NCI-H460 (cell line): Measurements from ENCODE around the gene THOC5. TPM values are rescaled to one million over a fixed set of nuclear protein-coding genes. Genes with fewer than 3 reads are reported as not detected.
A peak's percentile ranks its signal among the peaks of the same experiment; 100 is the strongest.
"Not testable (repeated sequence)": the region's sequence is repeated elsewhere in the genome, so short reads cannot be mapped to it uniquely, and the experiment has no call there.

Experiments used
- DNase-seq: peaks from one replicate; pipeline ENCODE4 v3.0.0-alpha.2; 2016; ENCODE audit warnings: low read depth; ENCODE audit errors: extremely low read depth
- total RNA-seq: library from RNA; depleted of rRNA; stranded (reverse); fragments of >200 nt; shearing (Covaris generic); gene quantifications from 2 replicates; pipeline ENCODE4 v1.2.3, GENCODE V29; 2014

Gene THOC5
- total RNA-seq, 1 experiment from 2014 or later = 55.2 TPM

DNA sequence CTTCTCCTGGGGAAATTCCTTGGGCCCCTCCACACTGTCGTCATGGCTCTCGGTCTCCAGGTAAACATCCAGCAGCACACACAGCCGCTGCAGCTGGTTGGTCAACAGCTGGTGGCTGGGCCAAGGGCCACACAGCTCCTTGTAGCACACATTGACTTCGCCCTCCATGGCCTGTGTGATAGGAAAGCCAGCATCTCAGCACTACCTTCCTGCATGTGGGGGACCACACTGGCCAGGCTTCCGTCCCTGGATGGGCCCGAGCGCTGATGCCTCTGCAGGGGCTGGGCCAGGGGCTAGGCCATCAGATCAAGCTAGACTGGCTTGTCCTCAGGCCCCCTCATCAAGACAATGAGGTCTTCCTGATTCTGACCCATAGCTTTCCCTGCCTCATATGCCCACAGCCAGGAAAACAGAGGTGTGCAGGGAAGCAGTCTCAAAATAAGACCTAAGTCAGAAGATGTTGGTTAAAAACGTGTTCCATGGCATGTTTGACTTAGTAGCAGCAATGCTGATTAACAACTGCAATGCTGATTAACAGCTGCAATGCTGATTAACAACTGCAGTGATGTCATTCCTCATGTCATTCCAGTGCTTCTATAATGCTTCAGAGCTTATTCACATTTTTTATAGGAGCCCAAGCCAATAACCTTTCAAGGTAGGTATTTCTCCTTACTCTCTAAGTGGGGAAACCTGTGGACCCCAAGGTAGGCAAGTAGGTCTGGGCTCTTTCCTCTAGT lies 42.3 kb downstream of the THOC5 start:
- DNase-seq = no peak

GRCh38 chr22:29510542-29510941 lies 43.0 kb downstream of the THOC5 start:
- DNase-seq = no peak

- no peak for DNase-seq
These were observed 43.7 kb downstream of the THOC5 start for GRCh38 chr22:29509815-29510214.

DNA sequence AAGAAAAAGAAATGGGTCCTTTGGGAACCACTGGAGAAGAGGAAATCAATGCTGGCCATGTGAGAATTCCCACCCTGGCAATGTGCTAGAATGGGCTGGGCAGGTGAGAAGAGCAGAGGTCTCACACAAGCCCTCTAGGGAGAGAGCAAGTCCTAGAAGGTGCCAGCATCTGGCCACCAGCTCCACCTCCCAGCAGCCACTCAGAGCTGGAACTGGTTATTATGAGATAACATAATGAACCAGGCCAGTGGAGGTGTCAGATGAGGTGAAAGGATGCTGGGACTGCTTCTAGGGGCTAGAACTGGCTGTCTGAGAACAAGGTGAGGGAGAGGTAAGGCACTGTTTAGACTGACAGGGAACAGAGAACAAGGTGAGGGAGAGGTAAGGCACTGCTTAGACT lies 44.3 kb downstream of the THOC5 start:
- no peak for DNase-seq

DNA sequence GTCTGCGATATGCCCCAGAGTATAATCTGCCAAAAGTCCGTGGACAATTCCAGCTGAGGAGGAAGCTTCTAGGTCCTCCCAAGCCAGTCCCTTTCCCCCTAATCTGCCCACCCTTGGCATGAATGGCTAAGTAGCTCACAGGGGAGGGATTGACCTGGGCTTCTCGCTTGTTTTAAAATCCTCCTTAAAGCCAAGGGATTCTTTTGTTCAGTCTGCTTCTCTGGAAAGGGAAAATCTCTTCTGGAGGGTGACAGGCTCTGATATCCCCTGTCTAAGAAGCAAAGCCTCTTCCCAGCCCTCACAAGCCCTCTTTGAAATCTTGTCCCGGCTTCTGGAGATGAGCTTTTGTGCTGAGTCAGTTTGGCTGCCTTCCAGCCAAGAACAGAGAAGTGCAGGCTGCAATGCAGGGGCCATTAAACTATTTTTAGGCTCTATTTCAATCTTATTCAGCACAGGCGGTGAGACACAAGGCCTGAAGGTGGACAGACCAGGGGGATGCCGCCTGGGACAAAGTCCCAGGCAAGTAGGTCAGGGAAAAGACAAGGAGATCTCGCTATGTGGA lies 49.7 kb downstream of the THOC5 start:
- peak; percentile 34 for DNase-seq

GRCh38 chr22:29499852-29500251 lies 53.7 kb downstream of the THOC5 start:
- no peak for DNase-seq

GRCh38 chr22:29493636-29494035 lies 59.9 kb downstream of the THOC5 start:
- no peak for DNase-seq

- DNase-seq = no peak
These were observed 62.5 kb downstream of the THOC5 start for GRCh38 chr22:29491012-29491411.

DNA sequence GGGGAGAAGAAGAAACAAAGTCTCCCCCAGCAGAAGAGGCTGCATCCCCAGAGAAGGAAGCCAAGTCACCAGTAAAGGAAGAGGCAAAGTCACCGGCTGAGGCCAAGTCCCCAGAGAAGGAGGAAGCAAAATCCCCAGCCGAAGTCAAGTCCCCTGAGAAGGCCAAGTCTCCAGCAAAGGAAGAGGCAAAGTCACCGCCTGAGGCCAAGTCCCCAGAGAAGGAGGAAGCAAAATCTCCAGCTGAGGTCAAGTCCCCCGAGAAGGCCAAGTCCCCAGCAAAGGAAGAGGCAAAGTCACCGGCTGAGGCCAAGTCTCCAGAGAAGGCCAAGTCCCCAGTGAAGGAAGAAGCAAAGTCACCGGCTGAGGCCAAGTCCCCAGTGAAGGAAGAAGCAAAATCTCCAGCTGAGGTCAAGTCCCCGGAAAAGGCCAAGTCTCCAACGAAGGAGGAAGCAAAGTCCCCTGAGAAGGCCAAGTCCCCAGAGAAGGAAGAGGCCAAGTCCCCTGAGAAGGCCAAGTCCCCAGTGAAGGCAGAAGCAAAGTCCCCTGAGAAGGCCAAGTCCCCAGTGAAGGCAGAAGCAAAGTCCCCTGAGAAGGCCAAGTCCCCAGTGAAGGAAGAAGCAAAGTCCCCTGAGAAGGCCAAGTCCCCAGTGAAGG lies 64.3 kb downstream of the THOC5 start:
- DNase-seq = not testable (repeated sequence)

DNA sequence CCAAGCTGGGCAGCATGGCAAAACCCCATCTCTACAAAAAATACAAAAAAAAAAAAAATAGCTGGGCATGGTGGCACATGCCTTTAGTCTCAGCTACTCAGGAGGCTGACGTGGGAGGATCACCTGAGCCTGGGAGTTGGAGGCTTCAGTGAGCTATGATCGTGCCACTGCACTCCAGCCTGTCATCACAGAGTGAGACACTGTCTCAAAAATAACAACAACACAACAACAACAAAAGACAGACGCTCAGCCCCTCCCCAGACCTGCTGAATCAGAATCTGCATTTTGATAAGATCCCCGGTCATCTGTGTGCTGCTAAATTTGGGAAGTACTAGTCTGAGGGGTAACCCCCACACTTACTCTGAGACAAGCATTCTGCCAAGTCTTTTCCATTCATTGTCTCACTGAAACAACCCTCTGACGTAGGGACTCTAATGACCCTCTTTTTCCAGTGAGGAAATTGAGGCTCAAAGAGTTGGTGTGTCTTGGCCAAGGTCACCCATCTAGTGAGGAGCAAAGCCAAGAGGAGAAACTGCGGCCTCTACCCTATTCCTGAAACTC lies 66.1 kb downstream of the THOC5 start:
- DNase-seq = no peak

GRCh38 chr22:29485448-29485847 lies 68.1 kb downstream of the THOC5 start:
- DNase-seq = no peak

DNA sequence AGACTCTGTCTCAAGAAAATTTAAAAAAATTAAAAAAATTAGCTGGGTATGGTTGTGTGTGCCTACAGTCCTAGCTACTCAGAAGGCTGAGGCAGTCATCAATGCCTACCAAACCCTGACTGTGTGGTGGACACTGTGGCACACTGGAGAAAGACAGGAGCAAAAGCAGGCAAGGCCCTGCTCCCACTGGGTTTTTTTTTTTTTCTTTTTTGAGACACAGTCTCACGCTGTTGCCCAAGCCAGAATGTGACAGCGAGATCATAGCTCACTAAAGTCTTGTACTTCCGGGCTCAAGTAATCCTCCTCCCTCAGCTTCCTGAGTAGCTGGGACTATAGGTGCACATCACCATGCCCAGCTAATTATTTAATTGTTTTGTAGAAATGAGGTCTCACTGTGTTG lies 68.9 kb downstream of the THOC5 start:
- no peak for DNase-seq

DNA sequence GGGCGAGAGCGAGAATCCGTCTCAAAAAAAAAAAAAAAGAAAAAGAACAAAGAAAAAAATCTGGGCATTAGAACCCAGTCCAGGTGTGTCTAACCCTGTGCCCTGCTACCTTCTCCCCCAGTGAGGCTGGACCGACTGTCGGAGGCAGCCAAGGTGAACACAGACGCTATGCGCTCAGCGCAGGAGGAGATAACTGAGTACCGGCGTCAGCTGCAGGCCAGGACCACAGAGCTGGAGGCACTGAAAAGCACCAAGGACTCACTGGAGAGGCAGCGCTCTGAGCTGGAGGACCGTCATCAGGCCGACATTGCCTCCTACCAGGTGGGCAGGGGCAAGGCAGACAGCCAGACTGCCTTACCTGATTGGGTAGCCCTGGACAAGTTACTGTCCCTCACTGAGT lies 70.3 kb downstream of the THOC5 start:
- no peak for DNase-seq

DNA sequence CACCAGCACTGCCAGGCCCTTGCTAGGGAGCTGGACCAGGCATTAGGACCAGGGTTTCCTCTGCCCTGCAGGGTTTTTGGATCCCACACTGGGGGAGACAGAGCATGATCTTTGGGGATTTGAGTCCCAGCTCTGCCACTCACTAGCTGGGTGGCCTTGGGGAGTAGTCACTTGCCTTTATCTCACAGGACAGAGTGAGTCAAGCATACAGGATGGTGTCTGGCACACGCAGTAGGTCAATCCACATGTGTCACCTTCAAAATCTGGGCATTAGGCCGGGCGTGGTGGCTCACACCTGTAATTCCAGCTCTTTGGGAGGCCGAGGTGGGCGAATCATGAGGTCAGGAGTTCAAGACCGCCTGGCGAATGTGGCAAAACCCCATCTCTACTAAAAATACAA lies 70.8 kb downstream of the THOC5 start:
- no peak for DNase-seq

DNA sequence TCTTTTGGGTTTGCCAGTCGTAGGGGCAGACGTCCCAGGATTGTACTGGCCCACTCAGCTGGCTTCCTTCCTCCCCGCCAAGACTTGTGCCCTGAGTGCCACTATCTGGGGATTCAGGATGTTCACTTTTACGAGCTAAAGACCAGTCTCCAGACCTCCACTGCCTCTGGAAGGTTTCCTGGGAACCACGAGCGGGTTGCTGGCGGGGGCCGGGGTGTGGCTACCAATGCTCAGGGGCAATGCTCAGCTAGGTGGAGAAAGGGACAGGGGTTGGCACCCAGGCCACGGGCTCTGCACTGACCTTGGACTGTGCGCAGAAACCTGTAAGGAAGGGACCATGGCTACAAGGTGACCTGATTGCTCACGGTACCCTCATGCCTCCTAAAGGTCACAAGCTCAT lies 71.3 kb downstream of the THOC5 start:
- no peak for DNase-seq

- no peak for DNase-seq
These were observed 72.1 kb downstream of the THOC5 start for GRCh38 chr22:29481265-29482000.

DNA sequence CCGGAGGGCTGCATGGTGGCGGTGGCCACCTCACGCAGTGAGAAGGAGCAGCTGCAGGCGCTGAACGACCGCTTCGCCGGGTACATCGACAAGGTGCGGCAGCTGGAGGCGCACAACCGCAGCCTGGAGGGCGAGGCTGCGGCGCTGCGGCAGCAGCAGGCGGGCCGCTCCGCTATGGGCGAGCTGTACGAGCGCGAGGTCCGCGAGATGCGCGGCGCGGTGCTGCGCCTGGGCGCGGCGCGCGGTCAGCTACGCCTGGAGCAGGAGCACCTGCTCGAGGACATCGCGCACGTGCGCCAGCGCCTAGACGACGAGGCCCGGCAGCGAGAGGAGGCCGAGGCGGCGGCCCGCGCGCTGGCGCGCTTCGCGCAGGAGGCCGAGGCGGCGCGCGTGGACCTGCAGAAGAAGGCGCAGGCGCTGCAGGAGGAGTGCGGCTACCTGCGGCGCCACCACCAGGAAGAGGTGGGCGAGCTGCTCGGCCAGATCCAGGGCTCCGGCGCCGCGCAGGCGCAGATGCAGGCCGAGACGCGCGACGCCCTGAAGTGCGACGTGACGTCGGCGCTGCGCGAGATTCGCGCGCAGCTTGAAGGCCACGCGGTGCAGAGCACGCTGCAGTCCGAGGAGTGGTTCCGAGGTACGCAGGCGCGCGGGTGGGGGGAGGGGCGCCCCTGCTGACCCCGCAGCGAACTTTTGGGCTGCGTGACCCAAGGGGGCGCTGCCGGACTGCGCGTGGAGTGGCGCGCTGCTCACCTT lies 72.9 kb downstream of the THOC5 start:
- no peak for DNase-seq

- DNase-seq = no peak
These were observed 73.4 kb downstream of the THOC5 start for GRCh38 chr22:29480262-29480511.

DNA sequence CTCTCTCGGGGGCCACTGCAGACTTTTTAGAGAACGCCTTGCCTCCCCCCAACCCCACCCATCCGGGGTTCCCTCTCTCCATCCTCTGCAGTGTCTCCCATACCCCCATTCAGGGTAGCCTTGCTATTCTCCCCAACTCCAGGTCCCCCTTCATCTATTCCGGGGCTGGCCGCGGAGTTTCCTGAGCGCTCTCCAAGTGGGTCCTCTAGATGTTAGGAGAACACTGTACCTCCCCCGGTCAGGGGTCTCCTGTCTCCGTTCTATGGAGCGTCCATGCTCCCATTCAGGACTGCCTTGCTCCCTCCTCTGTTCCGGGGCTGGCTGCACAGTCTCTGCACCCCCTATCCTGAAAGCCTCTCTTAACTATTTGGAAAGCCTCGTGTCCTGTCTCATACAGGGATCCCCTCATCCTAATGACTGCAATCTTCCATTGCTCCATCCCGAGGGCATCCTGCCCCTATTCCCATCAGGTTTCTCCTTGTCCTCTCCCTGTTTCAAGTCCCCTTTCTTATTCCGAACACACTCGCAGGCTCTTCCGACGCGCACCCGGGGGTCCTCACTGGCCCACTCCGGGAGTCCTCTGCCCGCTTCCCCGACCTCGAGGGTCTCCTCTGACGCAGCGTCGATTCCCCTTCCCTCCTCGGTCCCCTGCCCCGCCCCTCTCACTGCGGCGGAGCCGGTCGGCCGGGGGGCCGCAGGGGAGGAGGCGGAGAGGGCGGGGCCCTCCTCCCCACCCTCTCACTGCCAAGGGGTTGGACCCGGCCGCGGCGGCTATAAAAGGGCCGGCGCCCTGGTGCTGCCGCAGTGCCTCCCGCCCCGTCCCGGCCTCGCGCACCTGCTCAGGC lies 73.9 kb downstream of the THOC5 start, which contains the start of gene NEFH:
NEFH (plus strand) TSS at position 802 of the 845 bp plus-strand sequence. CDS start 45 bp downstream, outside the sequence.
- DNase-seq = no peak
